K562 (cell line): Measurements from ENCODE around the gene PTHLH. TPM values are rescaled to one million over a fixed set of nuclear protein-coding genes. Genes with fewer than 3 reads are reported as not detected.

ENCODE experiments used
- ATAC-seq: fragments of 200-7000 bp; cut with Tn5 transposase; 3 replicates; pipeline ENCODE4 v1.9.1; 2020; ENCODE audit warnings: moderate library complexity
- BruUV-seq: library from RNA; stranded (reverse); fragments of 400-500 nt; replicated peaks from 2 replicates; lab custom pipeline; 2021; lab: Mats Ljungman, UMichigan
- CTCF ChIA-PET: fragments of 300-600 bp; formaldehyde crosslinking; extraction: SDS; loops from one replicate; lab custom pipeline; 2021; ENCODE audit warnings: low intra/inter-chr PET ratio; lab: Yijun Ruan, JAX
- POLR2A ChIA-PET: fragments of 300-600, 350-650 bp; sonication (Branson Sonifier 250); formaldehyde crosslinking; extraction: SDS; loops from one replicate; lab custom pipeline; 2021; ENCODE audit warnings: antibody characterized with exemption, inconsistent platforms; lab: Yijun Ruan, JAX
- DNase-seq, 4 experiments: peaks; one replicate each; pipeline versions ENCODE4 v3.0.0 to v3.0.0-alpha.2; 2011 to 2018; ENCODE audit warnings: low spot score in 3 of 4, mixed read lengths in 3 of 4; ENCODE audit errors: extremely low read depth in 1 of 4
- FAIRE-seq: peaks from 2 replicates; lab custom pipeline; 2011; peaks lifted over from hg19 to GRCh38; lab: Jason Lieb, UNC
- H2AFZ ChIP-seq: 2 replicates; pipeline ENCODE4 v1.6.0; 2011; ENCODE audit warnings: low read depth, low read length, control low read depth, inconsistent platforms
- H3K27ac ChIP-seq: fragments of 200-600 bp; 3 replicates; pipeline ENCODE4 v1.8.0; 2011; ENCODE audit warnings: low read depth, mild to moderate bottlenecking, control low read depth, inconsistent platforms, low read length, moderate library complexity, mixed read lengths; ENCODE audit errors: extremely low read depth
- H3K27me3 ChIP-seq, 2 experiments: fragments of 300-600 bp in 1 of 2; 2 replicates in 1 of 2; 3 replicates in 1 of 2; pipeline versions ENCODE4 v1.6.0 to v1.8.0; 2011; ENCODE audit warnings: inconsistent platforms in 2 of 2, low read length in 2 of 2, mild to moderate bottlenecking in 1 of 2, mixed read lengths in 1 of 2, moderate library complexity in 1 of 2; ENCODE audit not compliant: control insufficient read depth in 2 of 2, insufficient read depth in 2 of 2
- H3K36me3 ChIP-seq: fragments of 300-600 bp; 3 replicates; pipeline ENCODE4 v1.8.0; 2011; ENCODE audit warnings: mild to moderate bottlenecking, low read length, inconsistent platforms; ENCODE audit not compliant: control insufficient read depth, insufficient read depth
- H3K4me1 ChIP-seq, 2 experiments: fragments of 200-600 bp in 1 of 2; replicated peaks in 1 of 2; 2 replicates in 1 of 2; 3 replicates in 1 of 2; pipeline versions ENCODE4 v1.5.1 to v1.8.0; 2011; ENCODE audit warnings: inconsistent platforms in 2 of 2, low read length in 2 of 2, mild to moderate bottlenecking in 1 of 2, mixed read lengths in 1 of 2, moderate library complexity in 1 of 2; ENCODE audit not compliant: control insufficient read depth in 2 of 2, insufficient read depth in 2 of 2
- H3K4me2 ChIP-seq: 2 replicates; pipeline ENCODE4 v1.6.1; 2011; ENCODE audit warnings: low read length, control low read depth, inconsistent platforms, mixed read lengths; ENCODE audit not compliant: insufficient read depth
- H3K4me3 ChIP-seq: fragments of 200-600 bp; sonication (generic), shearing (Covaris generic); 2 replicates; pipeline ENCODE4 v1.5.1; 2016; ENCODE audit warnings: control low read depth, inconsistent platforms
- H3K79me2 ChIP-seq: fragments of 200-600 bp; 3 replicates; pipeline ENCODE4 v1.8.0; 2011; ENCODE audit warnings: low read length, inconsistent platforms; ENCODE audit not compliant: control insufficient read depth, insufficient read depth
- H3K9ac ChIP-seq, 2 experiments: 2 replicates each; pipeline versions ENCODE4 v1.6.0 to v1.6.1; 2011; ENCODE audit warnings: low read depth in 2 of 2, low read length in 2 of 2, control low read depth in 1 of 2, inconsistent platforms in 1 of 2, mild to moderate bottlenecking in 1 of 2, mixed read lengths in 1 of 2; ENCODE audit not compliant: insufficient read depth in 1 of 2
- H3K9me1 ChIP-seq: one replicate; pipeline ENCODE4 v1.6.0; 2011; ENCODE audit warnings: inconsistent platforms, mild to moderate bottlenecking, low read length, moderate library complexity; ENCODE audit not compliant: control insufficient read depth, insufficient read depth
- H3K9me3 ChIP-seq: replicated peaks from 2 replicates; pipeline ENCODE4 v1.5.1; 2011; ENCODE audit warnings: low read depth, low read length, inconsistent platforms; ENCODE audit not compliant: control insufficient read depth, insufficient read depth
- H4K20me1 ChIP-seq: replicated peaks from 2 replicates; pipeline ENCODE4 v1.6.1; 2011; ENCODE audit warnings: low read length, inconsistent platforms, mixed read lengths; ENCODE audit not compliant: control insufficient read depth, insufficient read depth
- FOS ChIP-seq: IDR thresholded peaks from 3 replicates; pipeline ENCODE4 v1.6.1; 2011; ENCODE audit not compliant: insufficient read length; ENCODE audit errors: extremely low read depth
- FOSL1 ChIP-seq: fragments of 200-800 bp; sonication (Bioruptor generic); conservative IDR thresholded peaks from 2 replicates; pipeline ENCODE4 v1.6.1; 2016; ENCODE audit warnings: missing genetic modification characterization, missing compliant biosample characterization
- NCOA1 ChIP-seq: fragments of 450-650 bp; IDR thresholded peaks from 2 replicates; pipeline ENCODE4 v1.6.1; 2016; ENCODE audit warnings: low read depth
- NEUROD1 ChIP-seq: fragments of 150-350 bp; IDR thresholded peaks from 2 replicates; pipeline ENCODE4 v1.6.1; 2014; ENCODE audit warnings: borderline replicate concordance, low read length, low read depth; ENCODE audit not compliant: partially characterized antibody
- NFIC ChIP-seq: fragments of 450-650 bp; IDR thresholded peaks from 2 replicates; pipeline ENCODE4 v1.6.1; 2017; ENCODE audit warnings: mild to moderate bottlenecking, inconsistent platforms
- NFIX ChIP-seq: fragments of 250-450 bp; sonication (Bioruptor Pico); IDR thresholded peaks from 2 replicates; pipeline ENCODE4 v1.4.0; 2020; ENCODE audit warnings: low read depth, mild to moderate bottlenecking, moderate library complexity
- RFX1 ChIP-seq: fragments of 450-650 bp; IDR thresholded peaks from 2 replicates; pipeline ENCODE4 v1.6.1; 2016; ENCODE audit warnings: mild to moderate bottlenecking, moderate library complexity
- TEAD1 ChIP-seq, 2 experiments: fragments of 450-650 bp in 1 of 2; sonication (generic) in 1 of 2; formaldehyde crosslinking; IDR thresholded peaks; 2 replicates each; pipeline versions ENCODE4 v1.4.0 to v1.8.0; 2020 to 2022; ENCODE audit warnings: mild to moderate bottlenecking in 2 of 2, missing genetic modification reagents in 1 of 2
- WGBS: fragments of 100-300 bp; shearing (Covaris generic); methylation state at CpG from one replicate; pipeline ENCODE4 v1.1.6; 2016; ENCODE audit warnings: low coverage, mixed read lengths; ENCODE audit not compliant: insufficient coverage; ENCODE audit errors: missing lambda C conversion rate; 5-methylcytosine and 5-hydroxymethylcytosine counted together
- in situ Hi-C: fragments of 300-500 bp; cut with MboI; formaldehyde crosslinking; loops from 4 replicates; pipeline ENCODE4 v1.15.0; 2018; ENCODE audit warnings: inconsistent platforms, mixed read lengths
- intact Hi-C: fragments of 100-400 bp; cut with micrococcal nuclease; formaldehyde crosslinking; loops from 2 replicates; pipeline ENCODE4 v1.14.2; 2022
- polyA plus RNA-seq, 8 experiments: library from polyadenylated mRNA; depleted of rRNA in 4 of 8; stranded (reverse) in 5 of 8; unstranded in 3 of 8; fragments of >200 nt; fragmentation: Nextera tagmentation in 2 of 8; fragmentation: Illumina TruSeq in 1 of 8; extraction: Ambion mirVana in 2 of 8; extraction: Trizol in 1 of 8; gene quantifications; 2 replicates each; pipeline versions ENCODE4 v1.2.1 to v1.2.3, GENCODE V29; 2011 to 2014; ENCODE audit warnings: inconsistent platforms in 1 of 8, missing spikeins in 1 of 8
- total RNA-seq, 7 experiments: library from RNA; depleted of rRNA in 6 of 7; stranded (reverse); fragments of >200 nt in 6 of 7; fragmentation: Illumina TruSeq in 2 of 7; extraction: Trizol in 2 of 7; gene quantifications; 2 replicates each; pipeline versions ENCODE4 v1.2.1 to v1.2.3, GENCODE V29; 2011 to 2021; ENCODE audit warnings: low replicate concordance in 1 of 7

PTHLH gene
- total and polyA plus RNA-seq, 9 of the 15 experiments (the other 6 are each of a cell fraction or from before 2014, with no cell fraction given) = 0.14 to 2.5 (median 0.74) TPM

- Histone ChIP-seq H4K20me1 (no peaks in the 10 kb centered on the region), H3K9me3 (no peaks in the 10 kb centered on the region), H3K4me1 (no peaks in the 10 kb centered on the region; a peak in 1 of 5 replicates), H3K4me3 (no peak overlapping the region), H3K9me1 (no peaks in the 10 kb centered on the region), H2AFZ (no peak overlapping the region), H3K27ac (no peak overlapping the region), H3K79me2 (no peaks in the 10 kb centered on the region), H3K36me3 (no peaks in the 10 kb centered on the region), H3K4me2 (no peak overlapping the region), H3K9ac (no peak overlapping the region), H3K27me3 (no peaks in the 10 kb centered on the region; a peak in 1 of 5 replicates)
- TF ChIP-seq NFIC = peak; percentile 94
- no peak for TF ChIP-seq FOS
- no peak for TF ChIP-seq NCOA1
- TF ChIP-seq RFX1 = no peak
- peak; percentile 91 for TF ChIP-seq NFIX (CRISPR knock-in tag)
- TF ChIP-seq TEAD1 (CRISPR knock-in tag; IDR thresholded peaks at IDR 0.05) = no peak
- no peak for DNase-seq
- no peak for ATAC-seq
- FAIRE-seq = no peak
- intact Hi-C loops = no loop called here
- 5% methylated on average over 2 of the region's 2 CpGs for WGBS
- in situ Hi-C loops = no loop called here
- no TSS peak for BruUV-seq
- CTCF ChIA-PET = no interaction called here
- POLR2A ChIA-PET = no interaction called here
Observed at GRCh38 chr12:27982385-27982784, 9.9 kb upstream of the PTHLH start.

DNA sequence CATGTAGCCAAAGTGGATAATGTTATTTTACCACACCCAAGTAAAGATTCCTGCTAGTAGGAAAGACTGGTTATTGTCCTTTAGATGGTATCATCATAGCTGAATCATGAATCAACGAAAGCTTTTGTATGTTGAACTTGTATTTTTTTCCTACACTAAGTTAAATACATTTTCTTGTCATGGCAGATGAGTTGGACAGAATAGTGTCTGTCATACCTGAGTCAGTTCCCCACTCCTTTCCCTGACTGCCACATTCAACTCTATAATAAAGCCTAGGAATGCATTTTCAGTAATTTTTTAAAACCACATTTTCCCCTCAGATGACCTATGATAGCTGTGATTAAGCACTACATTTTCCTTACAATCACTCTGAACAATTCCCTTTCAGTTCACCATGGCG is 9.3 kb upstream of the PTHLH start:
- WGBS = 5% methylated on average over 2 of the region's 2 CpGs
- TF ChIP-seq FOSL1 (tag) = 0 out of 2 replicates have a peak, but pooled peaks have one; percentile 15
- TF ChIP-seq NEUROD1 = no peak
- TF ChIP-seq, all 486 proteins: peak for 1
- Histone ChIP-seq H3K4me1 (no peaks in the 10 kb centered on the region; a peak in 1 of 5 replicates), H3K4me2 (no peak overlapping the region), H3K4me3 (no peak overlapping the region), H3K27ac (no peak overlapping the region), H3K9ac (no peak overlapping the region), H3K27me3 (no peaks in the 10 kb centered on the region; a peak in 1 of 5 replicates), H3K9me3 (no peaks in the 10 kb centered on the region), H3K9me1 (no peaks in the 10 kb centered on the region), H2AFZ (no peak overlapping the region), H3K36me3 (no peaks in the 10 kb centered on the region), H3K79me2 (no peaks in the 10 kb centered on the region), H4K20me1 (no peaks in the 10 kb centered on the region)
- FAIRE-seq (no peak), DNase-seq (no peak), ATAC-seq (no peak)
- CTCF ChIA-PET = no interaction called here
- POLR2A ChIA-PET = no interaction called here
- intact Hi-C loops = no loop called here
- BruUV-seq = no TSS peak
- in situ Hi-C loops = no loop called here
